B cell (primary cell): Measurements from ENCODE around the gene GTPBP4.

Experiments used
- CTCF ChIP-seq: fragments of 200-600 bp; IDR thresholded peaks from one replicate; pipeline ENCODE4 v1.8.0; 2022; ENCODE audit warnings: antibody characterized with exemption, mild to moderate bottlenecking
- EZH2 ChIP-seq: IDR thresholded peaks from 2 replicates; pipeline ENCODE4 v1.6.1; 2012; ENCODE audit warnings: borderline replicate concordance, low read depth, mild to moderate bottlenecking, moderate library complexity, low read length; ENCODE audit not compliant: insufficient read depth, poor library complexity, severe bottlenecking

- TF ChIP-seq CTCF, result no peak
- no peak for TF ChIP-seq EZH2
Observed at GRCh38 chr10:992871-993270, 4.6 kb downstream of the GTPBP4 start.
